GM21526 (cell line): ENCODE measurements around the gene WDHD1.
"Not testable (repeated sequence)": the region's sequence is repeated elsewhere in the genome, so short reads cannot be mapped to it uniquely, and the experiment has no call there.

ENCODE experiments used
- ATAC-seq: cut with Tn5 transposase; IDR thresholded peaks from one replicate; pipeline ENCODE4 v1.9.1; 2021; ENCODE audit warnings: moderate library complexity; ENCODE audit not compliant: unreplicated experiment, low FRiP score

WDHD1 gene

DNA sequence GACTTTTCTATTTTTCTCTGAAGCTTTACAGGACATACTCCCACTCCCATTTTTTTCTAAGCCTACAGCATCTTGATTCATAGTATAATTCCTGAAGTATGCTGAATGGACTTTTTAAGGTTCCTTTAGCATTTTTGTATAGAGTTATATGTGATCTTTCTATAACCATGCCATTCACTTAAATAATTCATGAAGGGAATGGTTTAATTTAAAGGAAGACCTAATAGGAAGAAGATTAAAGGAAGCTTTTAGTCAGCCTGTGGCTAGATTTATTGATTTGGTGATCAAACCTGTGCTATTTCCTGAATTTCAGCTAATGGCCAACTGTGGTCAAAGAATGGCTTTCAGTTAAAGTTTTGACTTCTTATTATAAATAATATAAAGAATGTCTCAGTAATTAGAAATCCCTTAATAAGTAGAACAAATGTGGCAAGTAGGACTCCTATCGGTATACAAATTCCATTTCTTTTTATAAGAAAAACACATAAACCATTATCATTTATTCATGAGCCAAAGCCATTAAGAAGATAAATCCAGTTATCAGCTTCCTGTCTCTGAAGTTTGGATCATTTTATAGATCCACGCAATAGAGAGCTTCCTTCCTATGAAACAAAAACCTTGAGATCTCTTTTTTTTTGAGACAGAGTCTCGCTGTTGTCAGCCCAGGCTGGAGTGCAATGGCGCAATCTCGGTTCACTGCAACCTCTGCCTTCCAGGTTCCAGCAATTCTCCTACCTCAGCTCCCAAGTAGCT lies 20.6 kb upstream of the WDHD1 start:
- ATAC-seq, result no peak

DNA sequence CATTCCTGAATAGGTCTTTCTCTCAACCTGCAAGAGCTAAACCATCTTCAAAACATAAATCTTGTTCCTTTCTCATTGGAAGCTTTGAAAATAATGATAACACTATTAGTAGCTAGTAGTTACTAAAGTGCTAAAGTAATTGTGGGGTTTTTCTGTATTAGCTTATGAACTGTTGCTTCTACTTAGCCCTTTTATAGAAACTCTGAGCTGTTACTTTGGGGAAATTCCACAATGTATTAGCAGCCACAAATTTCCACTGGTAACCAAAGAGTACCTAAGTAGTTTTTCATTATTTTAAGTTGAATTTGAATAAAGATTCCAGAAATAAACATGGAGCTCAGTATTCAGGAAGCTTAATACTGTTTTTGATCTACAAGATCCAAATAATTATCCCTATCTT lies 18.2 kb upstream of the WDHD1 start:
- ATAC-seq, result no peak

DNA sequence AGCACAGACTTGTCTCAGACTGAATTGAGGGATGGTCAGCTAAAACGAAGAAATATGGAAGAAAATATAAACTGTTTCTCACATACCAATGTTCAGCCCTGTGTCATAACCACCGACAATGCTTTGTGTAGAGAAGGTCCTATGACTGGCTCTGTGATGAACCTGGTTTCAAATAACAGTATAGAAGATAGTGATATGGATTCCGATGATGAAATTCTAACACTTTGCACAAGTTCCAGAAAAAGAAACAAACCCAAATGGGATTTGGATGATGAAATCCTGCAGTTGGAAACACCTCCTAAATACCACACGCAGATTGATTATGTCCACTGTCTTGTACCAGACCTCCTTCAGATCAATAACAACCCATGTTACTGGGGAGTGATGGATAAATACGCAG lies 16.6 kb upstream of the WDHD1 start:
- ATAC-seq, result no peak

DNA sequence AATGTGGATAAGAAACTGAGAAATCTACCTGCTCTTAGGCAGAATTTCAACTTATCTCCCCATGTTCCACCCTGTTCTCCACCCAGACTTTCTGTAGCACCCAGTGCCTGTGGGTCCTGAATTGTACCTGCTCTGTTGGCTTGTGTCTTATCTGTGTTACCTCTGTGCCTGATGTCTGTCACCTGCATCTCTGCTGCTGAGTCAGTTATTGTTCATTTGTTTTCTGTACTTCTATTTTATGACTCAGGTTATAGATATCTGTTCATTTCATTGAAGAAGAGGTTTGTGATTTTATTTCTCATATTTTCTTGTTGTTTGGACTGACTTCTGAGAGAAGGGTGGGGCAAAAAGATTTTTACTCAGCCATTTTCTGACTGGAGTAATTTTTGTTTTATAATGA lies 11.8 kb upstream of the WDHD1 start:
- ATAC-seq, result no peak

DNA sequence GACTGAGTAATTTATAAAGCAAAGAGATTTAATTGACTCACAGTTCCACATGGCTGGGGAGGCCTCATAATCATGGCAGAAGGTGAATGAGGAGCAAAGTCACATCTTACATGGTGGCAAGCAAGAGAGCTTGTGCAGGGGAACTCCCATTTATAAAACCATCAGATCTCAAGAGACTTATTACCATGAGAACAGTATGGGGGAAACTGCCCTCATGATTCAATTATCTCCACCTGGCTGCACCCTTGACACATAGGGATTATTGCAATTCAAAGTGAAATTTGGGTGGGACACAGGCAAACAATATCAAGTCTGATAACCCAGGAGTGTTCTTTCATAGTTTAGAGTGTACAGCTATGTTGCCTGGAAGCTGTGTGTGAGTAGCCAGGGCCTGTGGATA lies 11.1 kb upstream of the WDHD1 start:
- not testable (repeated sequence) for ATAC-seq

DNA sequence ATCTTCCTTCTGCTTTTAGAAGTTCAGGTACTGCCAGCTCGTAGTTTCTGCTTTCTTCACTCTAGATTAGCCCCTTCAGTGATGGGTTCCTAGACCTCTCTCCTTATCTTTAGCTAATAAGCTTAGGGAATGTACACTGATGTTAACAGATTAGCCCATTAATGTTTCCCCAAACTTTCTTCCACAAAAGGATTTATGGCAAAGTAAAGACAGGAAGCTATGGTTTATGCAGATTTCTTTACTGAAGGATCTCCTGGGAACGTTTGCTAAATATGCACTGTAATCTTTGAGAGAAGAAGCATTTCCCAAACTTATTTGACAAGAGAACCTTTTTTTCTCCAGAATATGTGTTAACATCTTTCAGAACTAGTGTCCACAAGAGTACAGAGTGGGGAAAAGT lies 4.3 kb upstream of the WDHD1 start:
- ATAC-seq, result no peak

DNA sequence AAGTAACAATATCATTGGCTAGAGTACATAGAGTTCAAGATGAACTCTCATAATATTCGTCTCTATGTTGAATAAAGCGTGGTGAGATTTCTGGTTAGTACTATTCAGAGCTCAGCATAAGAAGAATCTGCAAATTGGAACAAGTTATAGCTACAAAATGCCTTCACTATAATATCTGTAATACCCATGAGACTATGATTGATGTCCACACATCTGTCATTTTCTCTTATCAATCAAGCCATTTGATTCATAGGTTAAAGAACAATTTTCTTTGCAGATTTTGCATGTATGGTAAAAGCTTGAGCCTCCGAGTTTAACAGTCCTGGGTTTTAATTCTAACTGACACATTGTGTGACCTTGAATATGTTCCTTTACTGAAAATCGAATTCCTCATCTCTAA lies 1.6 kb upstream of the WDHD1 start:
- no peak for ATAC-seq

DNA sequence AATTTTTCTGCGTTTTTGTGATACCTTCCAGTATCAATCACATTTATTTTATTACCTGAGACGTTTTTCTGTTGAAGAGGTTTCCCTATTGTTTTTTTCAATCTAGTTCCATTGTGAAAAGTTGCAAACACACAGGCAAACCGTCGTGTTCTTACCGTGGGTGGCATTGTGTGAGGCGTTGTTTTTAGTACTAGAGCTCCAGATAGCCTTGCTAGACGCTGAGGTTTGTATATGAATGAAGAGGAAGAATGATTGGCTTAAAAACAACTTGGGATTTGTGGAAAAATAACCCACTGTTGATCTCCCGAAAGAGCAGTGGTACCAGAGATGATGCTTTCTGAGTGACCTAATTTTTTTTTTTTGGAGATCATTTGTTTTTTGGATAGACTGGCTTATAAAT lies 1.2 kb upstream of the WDHD1 start:
- ATAC-seq, result no peak

DNA sequence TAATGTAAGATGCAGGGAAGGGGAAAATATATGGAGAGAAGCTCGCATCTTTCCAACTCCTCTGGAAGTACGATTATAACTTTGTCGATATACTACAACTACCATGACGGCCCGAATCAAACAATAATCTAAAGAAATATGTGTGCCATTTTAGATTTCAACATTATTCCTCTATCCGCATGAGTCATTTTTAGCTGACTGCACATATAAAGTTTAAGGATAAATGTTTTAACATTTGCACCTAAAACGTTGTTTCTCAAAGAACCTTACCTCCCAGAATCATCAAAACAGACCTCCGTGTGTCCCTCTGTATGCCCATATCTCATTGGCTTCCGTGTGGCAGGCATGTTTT lies 482 bp downstream of the WDHD1 start:
- no peak for ATAC-seq

DNA sequence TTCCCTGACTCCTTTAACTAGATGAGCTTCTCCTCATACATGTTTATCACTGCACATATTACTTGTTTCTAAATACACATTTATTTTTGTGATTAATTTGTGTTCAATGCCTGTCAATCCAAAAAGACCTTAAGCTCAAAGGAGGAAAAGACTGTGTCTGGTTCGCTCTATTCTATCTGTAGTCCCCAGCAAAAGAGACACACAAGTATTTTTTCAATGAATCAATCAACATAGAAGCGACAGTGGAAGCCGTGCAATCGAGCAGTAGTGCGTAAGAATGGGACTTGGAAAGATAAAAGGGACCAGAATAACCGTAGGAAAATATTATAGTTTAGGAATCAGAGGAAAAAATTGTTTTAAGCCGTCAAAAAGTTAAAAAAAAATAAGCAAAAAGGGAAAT lies 951 bp downstream of the WDHD1 start:
- ATAC-seq, result no peak

DNA sequence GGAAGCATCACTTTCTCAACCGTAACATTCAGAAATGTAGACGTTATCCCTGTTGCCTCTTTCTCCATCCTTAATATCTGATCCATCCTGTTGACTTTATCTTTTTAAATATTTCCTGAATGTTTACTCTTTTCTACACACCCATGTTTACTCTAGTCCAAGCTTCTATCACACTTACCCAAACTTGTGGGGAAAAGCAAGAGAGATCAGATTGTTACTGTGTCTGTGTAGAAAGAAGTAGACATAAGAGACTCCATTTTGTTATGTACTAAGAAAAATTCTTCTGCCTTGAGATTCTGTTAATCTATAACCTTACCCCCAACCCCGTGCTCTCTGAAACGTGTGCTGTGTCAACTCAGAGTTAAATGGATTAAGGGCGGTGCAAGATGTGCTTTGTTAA lies 2.5 kb downstream of the WDHD1 start:
- not testable (repeated sequence) for ATAC-seq

DNA sequence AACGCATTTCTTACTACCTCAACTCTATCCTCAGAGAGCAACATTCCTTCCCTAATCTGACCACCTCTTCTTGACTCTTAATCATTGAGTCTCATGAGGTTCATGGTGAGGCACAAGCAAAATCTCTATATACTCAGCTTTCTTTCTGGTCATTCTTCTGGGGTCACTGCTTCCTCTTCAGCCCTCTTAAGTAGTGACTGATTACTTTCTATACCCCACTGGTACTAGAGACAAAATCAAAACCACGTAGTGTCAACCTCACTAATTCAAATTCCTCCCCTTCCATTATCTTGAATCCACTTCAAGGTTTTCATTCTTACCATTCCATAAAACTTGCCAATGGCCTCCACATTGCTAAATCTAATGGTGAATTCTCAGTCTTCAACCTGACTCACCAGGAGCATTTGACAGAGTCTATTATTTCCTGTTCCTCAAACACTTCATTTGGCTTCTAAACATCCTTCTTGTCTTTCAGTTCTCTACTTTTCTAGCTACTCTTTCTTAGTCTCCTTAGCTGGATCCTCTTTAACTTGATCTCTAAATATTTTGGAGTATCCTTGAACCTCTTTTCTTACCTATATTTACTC lies 6.8 kb downstream of the WDHD1 start:
- no peak for ATAC-seq

DNA sequence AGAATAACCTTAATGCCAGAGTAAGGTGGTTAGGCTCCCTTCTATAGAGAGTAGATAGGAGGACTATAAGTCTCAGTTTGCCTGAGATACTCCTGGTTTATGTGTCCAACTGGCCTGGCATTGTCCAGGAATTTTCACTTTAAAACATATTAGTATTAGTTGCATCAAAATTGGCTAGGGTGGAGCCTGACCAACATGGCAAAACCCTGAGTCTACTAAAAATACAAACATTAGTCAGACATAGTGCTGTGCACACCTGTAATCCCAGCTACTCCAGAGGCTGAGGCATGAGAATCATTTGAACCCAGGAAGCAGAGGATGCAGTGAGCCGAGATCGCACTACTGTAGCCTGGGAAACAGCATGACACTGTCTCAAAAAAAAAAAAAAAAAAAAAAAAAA lies 11.9 kb downstream of the WDHD1 start:
- ATAC-seq, result no peak

DNA sequence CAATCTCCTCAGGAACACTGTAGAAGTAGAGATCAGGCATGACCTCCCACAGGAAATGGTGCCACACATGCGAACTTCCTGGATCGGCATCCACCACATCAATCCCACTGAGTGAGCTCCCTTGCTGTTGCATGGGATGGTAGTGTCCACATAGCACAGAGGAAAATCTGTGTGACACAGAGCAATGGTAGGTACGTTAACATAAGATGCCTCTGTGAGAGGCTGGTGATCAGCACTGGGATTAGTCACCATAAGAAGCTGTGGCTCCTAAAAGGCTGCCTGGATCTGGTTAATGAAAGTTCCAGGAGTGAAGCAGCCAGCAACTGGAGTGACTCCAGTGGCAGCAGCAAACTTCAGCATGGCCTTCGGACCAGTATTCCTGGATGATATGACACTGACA lies 21.8 kb downstream of the WDHD1 start:
- no peak for ATAC-seq

DNA sequence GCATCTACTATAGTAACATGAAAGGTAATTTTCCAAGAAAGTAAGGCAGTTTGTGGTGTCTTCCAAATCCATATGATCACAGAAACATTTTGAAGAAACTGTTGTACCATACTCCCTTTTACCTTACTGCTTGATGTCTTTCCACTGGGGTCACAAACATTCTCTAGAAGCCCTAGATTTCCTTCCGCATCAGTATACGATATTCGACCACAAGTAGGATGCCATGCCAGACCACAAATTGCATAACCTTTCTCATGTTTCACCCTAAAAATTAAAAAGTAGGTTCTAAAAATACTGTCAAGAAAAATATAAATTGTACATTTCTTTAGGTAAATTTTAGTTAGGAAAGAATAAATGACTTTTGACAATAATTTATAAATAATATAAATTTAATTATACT lies 26.5 kb downstream of the WDHD1 start:
- ATAC-seq, result no peak

DNA sequence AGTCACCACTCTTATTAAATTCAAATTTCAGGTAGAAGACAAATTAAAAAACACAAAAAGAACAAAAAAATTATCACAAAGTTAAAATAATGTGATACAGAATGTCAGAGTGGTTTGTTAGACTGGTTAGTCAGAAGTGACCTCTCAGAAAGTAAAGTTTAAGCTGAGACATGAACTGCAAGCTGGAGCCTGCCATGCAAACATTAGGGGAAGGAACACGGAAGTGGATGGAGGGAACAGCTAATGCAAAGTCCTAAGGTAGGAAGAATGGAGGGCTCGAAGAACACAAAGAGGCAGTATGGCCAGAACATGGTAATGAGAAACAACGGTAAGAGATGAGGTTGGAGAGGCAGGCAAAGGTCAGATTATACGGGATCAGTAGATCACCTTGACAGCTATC lies 41.7 kb downstream of the WDHD1 start:
- ATAC-seq, result no peak

DNA sequence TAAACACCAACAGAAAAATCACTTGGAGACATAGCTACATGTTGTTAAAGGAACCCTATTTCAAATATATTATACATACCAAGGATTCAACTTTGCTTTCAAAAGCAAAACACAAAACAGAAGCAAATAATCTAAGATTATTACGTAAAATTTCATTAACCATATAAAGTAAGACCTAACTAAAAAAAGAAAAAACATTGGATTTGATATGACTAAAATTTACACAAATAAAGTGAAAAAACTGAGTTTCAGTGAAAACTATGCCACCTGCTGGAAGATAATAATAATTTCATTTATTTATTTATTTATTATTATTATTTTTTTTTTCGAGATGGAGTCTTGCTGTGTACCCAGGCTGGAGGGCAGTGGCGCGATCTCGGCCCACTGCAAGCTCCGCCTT lies 45.2 kb downstream of the WDHD1 start:
- ATAC-seq, result no peak

DNA sequence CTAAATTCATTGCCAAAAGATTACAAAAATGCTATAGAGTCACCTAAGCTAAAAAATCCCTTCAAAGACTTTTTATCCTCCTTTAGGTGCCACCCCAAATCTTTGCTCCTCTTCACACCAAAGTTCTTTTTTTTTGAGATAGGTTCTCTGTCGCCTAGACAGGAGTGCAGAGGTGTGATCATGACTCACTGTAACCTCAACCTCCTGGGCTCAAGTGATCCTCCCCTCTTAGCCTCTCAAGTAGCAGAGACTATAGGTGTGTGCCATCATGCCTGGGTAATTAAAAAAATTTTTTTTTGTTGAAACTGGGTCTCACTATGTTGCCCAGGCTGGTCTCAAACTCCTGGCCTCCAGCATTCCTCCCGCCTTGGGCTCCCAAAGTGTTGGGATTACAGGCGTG lies 47.9 kb downstream of the WDHD1 start:
- ATAC-seq, result no peak

DNA sequence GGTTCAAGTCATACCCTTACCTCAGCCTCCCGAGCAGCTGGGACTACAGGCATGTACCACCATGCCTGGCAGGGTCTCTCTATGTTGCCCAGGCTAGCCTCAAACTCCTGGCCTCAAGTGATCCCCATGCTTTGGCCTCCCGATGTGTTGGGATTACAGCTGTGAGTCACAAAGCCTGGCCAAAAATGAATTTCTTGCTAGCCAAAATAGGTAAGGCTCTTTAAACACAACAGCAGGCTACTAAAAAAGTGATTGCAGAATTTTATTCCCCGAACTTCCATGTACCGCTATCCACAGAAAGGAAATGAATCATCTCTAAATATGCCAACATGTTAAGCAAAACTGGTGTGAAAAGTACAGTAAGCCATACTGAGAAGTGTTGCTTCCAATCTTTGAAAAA lies 50.6 kb downstream of the WDHD1 start:
- no peak for ATAC-seq

DNA sequence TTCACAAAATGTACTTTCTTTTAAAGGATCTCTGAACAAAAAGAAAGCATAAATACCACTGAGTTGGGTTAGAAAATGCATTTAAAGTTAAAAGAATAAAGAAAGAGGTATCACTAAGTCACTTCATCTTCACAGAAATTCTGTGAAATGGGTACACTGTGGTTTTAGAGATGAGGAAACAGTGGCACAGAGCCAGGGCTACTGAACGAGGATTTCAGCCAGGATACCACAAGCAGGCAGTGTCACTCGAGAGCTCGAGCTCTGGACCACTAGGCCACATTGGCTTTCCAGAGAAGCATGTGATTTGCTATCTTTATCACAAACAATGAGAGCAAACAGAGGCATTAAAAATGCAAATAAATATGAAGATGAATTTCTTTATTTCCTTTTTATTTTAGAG lies 51.0 kb downstream of the WDHD1 start:
- no peak for ATAC-seq

DNA sequence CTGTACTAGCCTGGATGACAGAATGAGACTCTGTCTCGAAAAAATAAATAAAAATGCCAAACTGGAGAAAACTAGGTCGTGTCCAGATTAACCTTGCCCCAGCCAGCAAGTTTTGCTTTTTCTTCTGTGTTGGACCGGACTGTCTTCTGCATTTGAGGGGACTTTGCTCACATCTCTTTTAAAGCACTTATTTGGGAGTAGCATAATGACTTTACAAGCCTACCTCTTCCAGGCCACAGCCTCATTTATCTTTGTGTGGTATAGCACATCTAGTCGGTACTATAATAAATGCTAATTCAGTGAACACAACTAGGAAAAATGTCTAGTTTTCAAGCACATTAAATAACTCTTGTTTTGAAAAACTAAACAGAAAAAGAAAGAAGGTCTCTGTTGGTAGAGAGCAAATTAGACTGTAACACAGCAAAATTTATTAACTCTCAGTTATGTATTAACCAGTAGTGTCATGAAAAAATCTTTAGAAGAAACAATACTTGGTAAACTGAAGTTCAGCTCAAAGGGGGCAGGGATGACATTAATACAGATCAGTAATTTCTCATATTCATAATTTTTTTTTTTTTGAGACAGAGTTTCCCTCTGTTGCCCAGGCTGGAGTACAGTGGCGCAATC lies 52.0 kb downstream of the WDHD1 start:
- ATAC-seq, result no peak

DNA sequence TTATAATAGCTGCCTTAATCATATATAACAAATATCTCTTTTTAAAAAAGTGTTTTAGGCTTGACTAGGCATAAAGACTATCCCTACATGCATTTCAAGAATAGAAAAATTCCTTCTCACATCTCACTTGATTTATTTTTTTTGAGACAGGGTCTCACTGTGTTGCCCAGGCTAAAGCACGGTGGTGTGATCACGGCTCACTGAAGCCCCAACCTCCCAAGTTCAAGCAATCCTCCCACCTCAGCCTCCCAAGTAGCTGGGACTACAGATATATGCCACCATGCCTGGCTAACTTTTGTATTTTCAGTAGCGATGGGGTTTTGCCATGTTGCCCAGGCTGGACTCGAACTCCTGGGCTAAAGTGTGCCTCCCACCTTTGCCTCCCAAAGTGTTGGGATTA lies 59.4 kb downstream of the WDHD1 start:
- no peak for ATAC-seq
